SK-N-SH treated with all-trans-retinoic acid at 6 μM for 48 hours (cell line): ENCODE results near the gene THSD4.

Experiments
- GLIS3 ChIP-seq: fragments of 250-450 bp; sonication (Bioruptor Pico); IDR thresholded peaks from 2 replicates; pipeline ENCODE4 v1.5.0; 2020; ENCODE audit warnings: mild to moderate bottlenecking, moderate library complexity
- TF ChIP-seq, protein P1 (sequence below): fragments of 250-450 bp; sonication (Bioruptor Pico); IDR thresholded peaks from 2 replicates; pipeline ENCODE4 v1.5.1; 2020; ENCODE audit warnings: low read depth, mild to moderate bottlenecking, moderate library complexity

DNA sequence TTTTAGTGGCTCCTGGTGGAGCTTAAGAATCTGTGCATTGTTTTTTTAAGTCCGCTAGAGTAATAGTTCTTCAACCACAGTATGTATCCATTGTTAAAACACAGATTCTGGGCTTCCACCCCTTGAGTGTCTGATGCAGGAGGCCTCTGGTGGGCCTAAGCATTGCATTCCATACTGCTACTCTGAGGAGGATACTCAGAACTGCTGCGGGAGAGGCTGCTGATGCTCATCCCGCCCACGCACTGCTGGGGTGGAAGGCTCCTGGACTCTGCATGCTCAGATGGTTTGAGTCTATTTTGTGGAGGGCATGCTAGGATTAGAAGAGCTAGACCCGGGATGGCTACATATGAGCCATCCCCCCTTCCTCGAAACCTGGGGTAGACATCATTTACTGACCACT lies 74.4 kb downstream of the THSD4 start:
- no peak for TF ChIP-seq GLIS3 (CRISPR knock-in tag)
- TF ChIP-seq, protein P1, sequence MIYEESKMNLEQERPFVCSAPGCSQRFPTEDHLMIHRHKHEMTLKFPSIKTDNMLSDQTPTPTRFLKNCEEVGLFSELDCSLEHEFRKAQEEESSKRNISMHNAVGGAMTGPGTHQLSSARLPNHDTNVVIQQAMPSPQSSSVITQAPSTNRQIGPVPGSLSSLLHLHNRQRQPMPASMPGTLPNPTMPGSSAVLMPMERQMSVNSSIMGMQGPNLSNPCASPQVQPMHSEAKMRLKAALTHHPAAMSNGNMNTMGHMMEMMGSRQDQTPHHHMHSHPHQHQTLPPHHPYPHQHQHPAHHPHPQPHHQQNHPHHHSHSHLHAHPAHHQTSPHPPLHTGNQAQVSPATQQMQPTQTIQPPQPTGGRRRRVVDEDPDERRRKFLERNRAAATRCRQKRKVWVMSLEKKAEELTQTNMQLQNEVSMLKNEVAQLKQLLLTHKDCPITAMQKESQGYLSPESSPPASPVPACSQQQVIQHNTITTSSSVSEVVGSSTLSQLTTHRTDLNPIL (CRISPR knock-in tag): no peak
